Gastroesophageal sphincter (tissue), 3 donors: Measurements from ENCODE around the gene CFAP68.

Experiments used
- CTCF ChIP-seq, 4 experiments: fragments of 200-600 bp in 2 of 4; fragments of 450-650 bp in 2 of 4; sonication (generic) in 1 of 4; IDR thresholded peaks; one replicate each; pipeline ENCODE4 v1.5.1; 2017 to 2019; ENCODE audit warnings: antibody characterized with exemption in 4 of 4, mild to moderate bottlenecking in 2 of 4, moderate library complexity in 2 of 4
- POLR2A ChIP-seq, 2 donors: fragments of 450-650 bp; IDR thresholded peaks; one replicate each; pipeline ENCODE4 v1.6.1; 2017; ENCODE audit warnings: antibody characterized with exemption in 2 of 2, mild to moderate bottlenecking in 2 of 2, moderate library complexity in 1 of 2

DNA sequence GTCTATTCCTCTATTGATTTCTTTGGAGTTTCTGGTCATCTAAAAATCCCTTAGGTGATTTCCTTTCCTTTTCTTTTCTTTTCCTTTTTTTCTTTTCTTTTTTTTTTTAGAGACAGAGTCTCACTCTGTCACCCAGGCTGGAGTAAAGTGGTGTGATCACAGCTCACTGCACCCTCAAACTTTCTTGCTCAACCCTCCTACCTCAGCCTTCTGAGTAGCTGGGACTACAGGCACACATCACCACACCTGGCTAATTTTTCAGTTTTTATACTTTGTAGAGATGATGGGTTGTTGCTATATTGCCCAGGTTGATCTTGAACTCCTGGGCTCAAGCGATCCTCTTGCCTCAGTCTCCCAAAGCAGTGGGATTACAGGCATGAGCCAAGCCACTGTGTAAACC is 37.4 kb downstream of the CFAP68 start:
- no peak for TF ChIP-seq POLR2A (IDR thresholded peaks at IDR 0.05)
- TF ChIP-seq CTCF (IDR thresholded peaks at IDR 0.05), result no peak
